ENCODE measurements around the gene RELA.

RELA gene

DNA sequence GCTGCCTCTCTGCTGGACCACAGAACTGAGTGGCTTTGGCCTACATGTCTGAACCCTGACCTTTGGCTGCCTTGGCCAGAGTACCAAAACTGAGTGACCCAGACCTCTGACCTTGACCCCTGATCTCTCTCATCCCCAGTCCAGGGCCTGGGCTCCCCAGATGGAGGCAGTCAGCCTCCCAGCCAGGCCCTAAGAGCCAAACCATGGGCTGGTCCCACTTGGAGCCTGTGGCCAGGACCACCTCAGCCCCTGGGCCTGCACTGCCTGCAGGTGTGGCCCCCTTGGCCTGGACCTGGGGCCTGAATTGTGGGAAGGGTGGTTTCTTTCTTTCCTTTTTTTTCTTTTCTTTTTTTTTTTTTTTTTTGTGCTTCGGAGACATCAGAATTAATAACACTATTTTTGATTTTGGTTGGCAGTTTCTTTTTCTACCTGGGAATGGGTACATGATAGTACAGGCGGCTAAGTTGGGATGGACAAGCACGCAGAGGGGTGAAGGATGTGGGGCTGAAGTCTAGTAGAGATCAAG, 25.6 kb downstream of the RELA start:
- H3K36me3 ChIP-seq (ENCODE audit: control insufficient read depth, insufficient read depth, low read length), result peaks cover 40% of the 10 kb centered on the region
- no peak for DNase-seq (ENCODE audit: extremely low read depth, insufficient read length)
- TF ChIP-seq, protein P1, sequence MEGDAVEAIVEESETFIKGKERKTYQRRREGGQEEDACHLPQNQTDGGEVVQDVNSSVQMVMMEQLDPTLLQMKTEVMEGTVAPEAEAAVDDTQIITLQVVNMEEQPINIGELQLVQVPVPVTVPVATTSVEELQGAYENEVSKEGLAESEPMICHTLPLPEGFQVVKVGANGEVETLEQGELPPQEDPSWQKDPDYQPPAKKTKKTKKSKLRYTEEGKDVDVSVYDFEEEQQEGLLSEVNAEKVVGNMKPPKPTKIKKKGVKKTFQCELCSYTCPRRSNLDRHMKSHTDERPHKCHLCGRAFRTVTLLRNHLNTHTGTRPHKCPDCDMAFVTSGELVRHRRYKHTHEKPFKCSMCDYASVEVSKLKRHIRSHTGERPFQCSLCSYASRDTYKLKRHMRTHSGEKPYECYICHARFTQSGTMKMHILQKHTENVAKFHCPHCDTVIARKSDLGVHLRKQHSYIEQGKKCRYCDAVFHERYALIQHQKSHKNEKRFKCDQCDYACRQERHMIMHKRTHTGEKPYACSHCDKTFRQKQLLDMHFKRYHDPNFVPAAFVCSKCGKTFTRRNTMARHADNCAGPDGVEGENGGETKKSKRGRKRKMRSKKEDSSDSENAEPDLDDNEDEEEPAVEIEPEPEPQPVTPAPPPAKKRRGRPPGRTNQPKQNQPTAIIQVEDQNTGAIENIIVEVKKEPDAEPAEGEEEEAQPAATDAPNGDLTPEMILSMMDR (IDR thresholded peaks at IDR 0.05; ENCODE audit: insufficient read depth, low read length, poor library complexity, severe bottlenecking), result no peak
- H3K27me3 ChIP-seq (replicated peaks; ENCODE audit: control insufficient read depth, insufficient read depth, low read length), result no peaks in the 10 kb centered on the region
- no peak overlapping the region for H3K4me3 ChIP-seq (replicated peaks; ENCODE audit: low read depth, low read length)

DNA sequence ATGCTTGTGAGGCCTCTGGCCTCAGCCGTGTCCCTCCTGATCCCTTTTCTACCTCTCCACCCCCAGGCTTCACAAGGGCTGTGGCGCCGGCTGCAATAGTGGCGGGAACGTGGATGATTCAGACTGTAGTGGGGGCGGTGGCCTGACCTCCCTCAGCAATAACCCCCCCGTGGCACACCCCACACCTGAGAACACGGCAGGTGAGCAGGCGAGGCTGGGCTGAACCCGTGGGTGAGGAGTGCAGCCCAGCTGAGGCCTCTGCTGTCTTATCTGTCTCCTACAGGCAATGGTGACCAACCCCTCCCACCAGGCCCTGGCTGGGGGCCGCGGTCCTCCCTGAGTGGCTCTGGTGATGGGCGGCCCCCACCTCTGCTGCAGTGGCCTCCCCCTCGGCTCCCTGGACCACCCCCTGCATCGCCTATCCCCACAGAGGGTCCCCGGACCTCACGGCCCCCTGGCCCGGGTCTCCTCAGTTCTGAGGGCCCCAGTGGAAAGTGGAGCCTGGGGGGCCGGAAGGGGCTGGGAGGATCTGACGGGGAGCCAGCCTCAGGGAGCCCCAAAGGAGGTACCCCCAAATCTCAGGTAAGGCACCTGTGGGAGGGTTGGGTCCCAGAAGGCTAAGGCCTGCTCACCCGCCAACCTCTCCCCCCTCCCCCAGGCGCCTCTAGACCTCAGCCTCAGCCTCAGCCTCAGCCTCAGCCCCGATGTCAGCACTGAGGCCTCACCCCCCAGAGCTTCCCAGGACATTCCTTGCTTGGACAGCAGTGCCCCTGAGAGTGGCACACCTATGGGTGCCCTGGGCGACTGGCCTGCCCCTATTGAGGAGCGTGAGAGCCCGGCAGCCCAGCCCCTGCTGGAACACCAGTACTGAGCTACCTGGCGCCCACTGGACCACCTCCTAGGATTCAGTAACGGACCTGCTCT, 26.3 kb downstream of the RELA start:
- no peaks in the 10 kb centered on the region for H3K27me3 ChIP-seq (replicated peaks; ENCODE audit: control insufficient read depth, insufficient read depth, low read length)
- no peak overlapping the region for H3K4me3 ChIP-seq (replicated peaks; ENCODE audit: low read depth, low read length)
- H3K36me3 ChIP-seq (ENCODE audit: control insufficient read depth, insufficient read depth, low read length), result peaks cover 41% of the 10 kb centered on the region
- TF ChIP-seq, protein P1 (IDR thresholded peaks at IDR 0.05; ENCODE audit: insufficient read depth, low read length, poor library complexity, severe bottlenecking), result no peak
- DNase-seq (ENCODE audit: extremely low read depth, insufficient read length), result no peak

DNA sequence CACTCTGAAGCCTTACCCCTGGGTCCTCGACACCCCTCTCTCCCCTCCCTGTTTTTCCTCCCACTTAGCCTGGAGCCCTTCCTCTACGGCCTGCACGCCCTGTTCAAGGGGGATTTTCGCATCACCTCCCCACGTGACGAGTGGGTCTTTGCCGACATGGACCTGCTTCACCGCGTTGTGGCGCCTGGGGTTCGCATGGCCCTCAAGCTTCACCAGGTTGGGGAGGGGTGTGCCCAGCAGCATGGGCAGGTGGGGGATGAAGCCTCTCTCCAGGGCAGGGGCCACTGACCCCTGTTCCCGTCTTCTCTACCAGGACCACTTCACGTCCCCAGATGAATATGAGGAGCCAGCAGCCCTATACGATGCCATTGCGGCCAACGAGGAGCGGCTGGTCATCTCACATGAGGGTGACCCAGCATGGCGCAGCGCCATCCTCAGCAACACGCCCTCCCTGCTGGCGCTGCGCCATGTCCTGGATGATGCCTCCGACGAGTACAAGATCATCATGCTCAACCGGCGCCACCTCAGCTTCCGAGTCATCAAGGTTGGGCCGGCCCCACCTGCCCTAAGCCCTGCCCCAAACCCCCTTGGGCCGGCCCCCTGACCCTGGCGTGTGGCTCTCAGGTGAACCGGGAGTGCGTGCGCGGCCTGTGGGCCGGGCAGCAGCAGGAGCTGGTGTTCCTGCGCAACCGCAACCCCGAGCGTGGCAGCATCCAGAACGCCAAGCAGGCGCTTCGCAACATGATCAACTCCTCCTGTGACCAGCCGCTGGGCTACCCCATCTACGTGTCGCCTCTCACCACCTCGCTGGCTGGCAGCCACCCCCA, 27.6 kb downstream of the RELA start:
- H3K36me3 ChIP-seq (ENCODE audit: control insufficient read depth, insufficient read depth, low read length), result peaks cover 45% of the 10 kb centered on the region
- H3K27me3 ChIP-seq (replicated peaks; ENCODE audit: control insufficient read depth, insufficient read depth, low read length), result no peaks in the 10 kb centered on the region
- DNase-seq (ENCODE audit: extremely low read depth, insufficient read length), result no peak
- TF ChIP-seq, protein P1 (IDR thresholded peaks at IDR 0.05; ENCODE audit: insufficient read depth, low read length, poor library complexity, severe bottlenecking), result no peak
- no peak overlapping the region for H3K4me3 ChIP-seq (replicated peaks; ENCODE audit: low read depth, low read length)

GRCh38 chr11:65634440-65634839, 28.3 kb downstream of the RELA start:
- Histone ChIP-seq H3K27me3 (replicated peaks; ENCODE audit: control insufficient read depth, insufficient read depth, low read length) (no peaks in the 10 kb centered on the region), H3K4me3 (replicated peaks; ENCODE audit: low read depth, low read length) (no peak overlapping the region), H3K36me3 (ENCODE audit: control insufficient read depth, insufficient read depth, low read length) (peaks cover 52% of the 10 kb centered on the region)
- no peak for DNase-seq (ENCODE audit: extremely low read depth, insufficient read length)
- TF ChIP-seq, protein P1 (IDR thresholded peaks at IDR 0.05; ENCODE audit: insufficient read depth, low read length, poor library complexity, severe bottlenecking), result no peak

DNA sequence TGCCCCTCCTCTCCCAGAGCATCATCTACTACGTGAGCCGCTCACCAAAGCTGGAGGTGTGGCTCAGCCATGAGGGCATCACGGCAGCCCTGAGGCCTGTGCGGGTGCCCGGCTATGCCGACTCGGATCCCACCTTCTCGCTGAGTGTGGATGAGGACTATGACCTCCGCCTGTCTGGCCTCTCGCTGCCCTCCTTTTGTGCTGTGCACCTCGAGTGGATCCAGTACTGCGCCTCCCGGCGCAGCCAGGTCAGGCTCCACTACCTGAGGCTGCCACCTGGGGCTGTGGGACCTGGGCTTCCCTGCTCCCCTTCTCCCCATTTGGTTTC, 28.6 kb downstream of the RELA start:
- no peaks in the 10 kb centered on the region for H3K27me3 ChIP-seq (replicated peaks; ENCODE audit: control insufficient read depth, insufficient read depth, low read length)
- DNase-seq (ENCODE audit: extremely low read depth, insufficient read length), result no peak
- TF ChIP-seq, protein P1 (IDR thresholded peaks at IDR 0.05; ENCODE audit: insufficient read depth, low read length, poor library complexity, severe bottlenecking), result no peak
- peaks cover 56% of the 10 kb centered on the region for H3K36me3 ChIP-seq (ENCODE audit: control insufficient read depth, insufficient read depth, low read length)
- H3K4me3 ChIP-seq (replicated peaks; ENCODE audit: low read depth, low read length), result no peak overlapping the region

All from GM06990 (cell line).